Esophagus mucosa (tissue), 1 donor: Measurements from ENCODE around the gene GJB2. TPM values are rescaled to one million over a fixed set of nuclear protein-coding genes. Genes with fewer than 3 reads are reported as not detected.

Experiments used
- ATAC-seq: fragments of 200-7000 bp; cut with Tn5 transposase; one replicate; pipeline ENCODE4 v1.9.1; 2020
- total RNA-seq: library from RNA; stranded (reverse); gene quantifications from one replicate; pipeline ENCODE4 v1.2.4, GENCODE V29; 2023
- donor health status: DM: yes; HTN: yes; CAD: no.

Gene GJB2
- 1,565 TPM for total RNA-seq

DNA sequence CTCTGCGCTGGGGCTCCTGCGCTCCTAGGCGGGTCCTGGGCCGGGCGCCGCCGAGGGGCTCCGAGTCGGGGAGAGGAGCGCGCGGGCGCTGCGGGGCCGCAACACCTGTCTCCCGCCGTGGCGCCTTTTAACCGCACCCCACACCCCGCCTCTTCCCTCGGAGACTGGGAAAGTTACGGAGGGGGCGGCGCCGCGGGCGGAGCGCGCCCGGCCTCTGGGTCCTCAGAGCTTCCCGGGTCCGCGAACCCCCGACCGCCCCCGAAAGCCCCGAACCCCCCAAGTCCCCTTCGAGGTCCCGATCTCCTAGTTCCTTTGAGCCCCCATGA lies at the start of gene GJB2:
GJB2 (minus strand) TSS at position 103 of the 326 bp plus-strand sequence. CDS start 3,357 bp downstream, outside the sequence.
- peak; percentile 61 for ATAC-seq

- ATAC-seq = peak; percentile 86
Measured at GRCh38 chr13:20241593-20241992, 48.9 kb upstream of the GJB2 start.

- no peak for ATAC-seq
Measured at GRCh38 chr13:20239748-20240147, 47.0 kb upstream of the GJB2 start.

DNA sequence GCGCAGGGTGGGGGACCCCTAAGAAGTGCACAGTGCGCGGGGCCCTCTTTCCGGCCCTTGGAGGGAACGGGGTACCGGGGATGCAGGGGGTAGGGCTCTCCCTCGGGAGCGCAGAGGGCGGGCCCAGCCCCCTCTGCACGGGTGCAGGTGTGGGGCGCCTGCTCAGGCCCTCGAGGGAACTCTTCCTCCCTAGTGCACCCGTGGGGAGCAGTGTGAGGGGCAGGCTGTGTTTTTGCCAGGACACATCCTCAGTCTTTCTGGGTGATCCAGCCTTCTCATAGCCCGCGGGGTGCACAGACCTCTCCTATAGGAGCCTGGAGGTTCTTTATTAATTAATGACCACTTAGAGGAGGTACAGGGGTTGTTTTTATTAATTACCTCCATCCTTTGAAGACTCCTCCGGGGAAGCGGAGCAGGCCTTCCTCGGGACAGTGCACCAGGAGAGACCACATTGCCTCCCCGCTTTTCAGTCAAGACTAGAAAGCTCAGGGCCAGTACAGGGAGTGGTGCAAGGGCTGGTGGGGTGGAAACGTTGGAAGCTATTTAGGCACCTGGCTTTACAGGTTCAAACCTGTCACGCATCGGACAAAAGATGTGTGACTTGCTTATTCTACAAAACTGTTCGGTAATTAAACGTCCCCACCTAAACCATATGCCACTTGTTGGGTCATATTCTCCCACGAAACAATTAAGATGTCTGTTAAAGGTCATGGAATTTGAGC lies 40.0 kb upstream of the GJB2 start:
- ATAC-seq = peak; percentile 62

DNA sequence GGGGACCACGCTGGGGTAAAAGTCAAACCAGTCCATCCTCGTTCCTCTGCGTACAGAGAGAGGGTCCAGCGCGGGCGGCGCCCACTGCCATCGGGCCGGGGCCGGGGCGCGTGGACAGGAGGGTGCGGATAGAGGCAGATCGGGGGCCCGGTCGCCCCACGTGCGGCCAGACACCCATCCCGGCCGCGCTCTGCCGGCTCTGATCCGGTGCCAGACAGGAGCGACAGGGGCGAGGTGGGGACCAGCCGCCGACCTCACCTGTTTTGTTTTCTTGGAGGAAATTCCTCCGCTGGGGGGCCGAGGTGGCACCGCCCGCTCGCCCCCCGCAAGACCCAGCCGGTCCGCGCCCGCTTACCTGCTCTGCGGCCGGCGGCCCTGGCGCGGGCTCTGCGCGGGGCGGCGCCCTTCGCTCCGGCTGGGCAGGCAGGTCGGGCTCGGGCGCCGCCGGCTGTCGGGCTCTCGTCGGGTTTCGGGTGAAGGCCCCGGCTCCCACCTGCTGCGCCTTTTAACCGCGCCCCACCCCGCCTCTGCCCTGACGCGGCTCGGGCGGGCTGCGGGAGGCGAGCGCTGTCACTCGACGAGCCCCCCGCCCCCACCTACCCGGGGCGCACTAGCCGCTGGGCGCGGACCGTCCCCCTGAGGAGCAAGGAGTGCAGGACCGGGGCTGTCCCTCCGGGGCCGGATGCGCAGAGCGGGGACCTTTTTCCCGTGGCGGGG lies 39.3 kb upstream of the GJB2 start, which contains the start of gene GJB6:
GJB6 (minus strand) TSS at position 481 of the 717 bp plus-strand sequence. CDS start 8,839 bp downstream, outside the sequence.
- ATAC-seq = peak; percentile 84

- peak; percentile 18 for ATAC-seq
Measured at GRCh38 chr13:20230913-20231838, 38.4 kb upstream of the GJB2 start.

DNA sequence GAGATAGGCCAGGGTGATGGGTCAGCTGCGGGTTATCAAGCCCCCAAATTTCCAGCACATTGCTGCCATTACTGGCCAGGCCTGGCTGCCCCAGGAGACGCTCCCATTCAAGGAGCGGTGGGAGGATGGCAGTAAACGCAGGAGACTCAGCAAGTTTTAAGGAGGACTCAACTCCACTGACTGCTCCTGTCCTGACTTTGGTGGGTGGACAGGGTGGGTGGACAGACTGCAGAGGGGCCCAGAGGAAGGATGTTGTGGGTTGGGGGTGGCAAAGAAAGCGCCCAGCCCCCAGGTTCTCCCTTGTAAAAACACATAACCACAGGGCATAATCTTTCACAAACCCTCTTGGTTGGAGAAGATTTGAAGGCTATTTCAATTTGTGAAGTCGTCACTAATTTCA lies 35.0 kb upstream of the GJB2 start:
- no peak for ATAC-seq

DNA sequence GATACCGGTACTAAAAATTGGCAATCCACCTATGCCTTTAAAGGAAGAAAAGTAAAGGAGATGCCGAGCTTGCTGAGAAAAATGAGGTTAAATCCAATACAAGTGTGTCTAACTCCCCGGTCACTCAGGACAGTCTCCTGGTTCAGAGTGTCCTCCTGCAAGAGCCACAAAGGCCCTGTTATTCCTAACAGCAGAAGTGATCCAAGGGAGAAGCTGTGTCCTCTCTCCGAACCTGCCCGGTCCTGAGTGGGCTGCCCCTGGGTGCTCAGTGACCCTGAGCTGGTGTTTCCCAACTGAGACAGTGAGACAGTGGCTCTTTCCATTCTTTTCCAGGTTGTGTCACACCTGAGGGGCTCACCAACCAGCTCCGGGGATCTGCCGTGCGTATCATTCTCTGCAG lies 34.5 kb upstream of the GJB2 start:
- no peak for ATAC-seq

GRCh38 chr13:20222553-20222952 lies 29.8 kb upstream of the GJB2 start:
- no peak for ATAC-seq

DNA sequence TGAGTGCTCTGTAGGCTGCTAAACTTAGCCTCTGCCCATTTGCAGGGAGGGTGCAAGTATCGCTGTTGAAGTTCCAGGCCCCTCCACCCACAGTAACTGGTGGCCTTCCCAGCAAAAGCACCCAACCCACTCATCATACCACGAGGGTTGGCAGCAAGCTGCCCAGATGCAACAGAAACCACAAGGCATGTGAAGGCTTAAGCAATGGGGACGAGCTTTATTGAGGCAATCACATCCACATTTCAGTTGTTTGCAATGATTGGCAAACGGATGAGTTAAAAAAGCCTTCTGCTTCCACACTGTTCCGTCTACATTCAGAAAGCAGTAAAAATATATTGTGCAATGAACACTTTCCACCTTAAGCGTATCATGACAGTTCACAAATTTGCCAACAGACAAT lies 29.0 kb upstream of the GJB2 start:
- no peak for ATAC-seq

GRCh38 chr13:20219577-20219976 lies 26.8 kb upstream of the GJB2 start:
- ATAC-seq = no peak

DNA sequence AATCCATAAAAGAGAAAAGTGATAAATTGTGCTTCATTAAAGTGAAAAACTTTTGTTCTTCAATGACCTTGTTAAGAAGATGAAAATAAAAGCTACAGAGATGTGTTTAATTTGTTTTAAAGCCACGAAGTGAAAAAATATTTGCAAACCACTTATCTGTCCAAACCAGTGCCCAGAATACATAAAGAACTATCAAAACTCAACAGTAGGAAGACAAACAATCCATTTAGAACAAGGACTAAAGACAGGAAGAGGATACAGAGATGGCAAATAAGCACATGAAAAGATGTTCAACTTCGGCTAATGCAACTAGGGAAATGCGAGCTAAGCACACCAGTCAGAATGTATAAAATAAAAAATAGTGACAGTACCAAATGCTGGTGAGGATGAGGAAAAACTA lies 24.4 kb upstream of the GJB2 start:
- ATAC-seq = no peak

DNA sequence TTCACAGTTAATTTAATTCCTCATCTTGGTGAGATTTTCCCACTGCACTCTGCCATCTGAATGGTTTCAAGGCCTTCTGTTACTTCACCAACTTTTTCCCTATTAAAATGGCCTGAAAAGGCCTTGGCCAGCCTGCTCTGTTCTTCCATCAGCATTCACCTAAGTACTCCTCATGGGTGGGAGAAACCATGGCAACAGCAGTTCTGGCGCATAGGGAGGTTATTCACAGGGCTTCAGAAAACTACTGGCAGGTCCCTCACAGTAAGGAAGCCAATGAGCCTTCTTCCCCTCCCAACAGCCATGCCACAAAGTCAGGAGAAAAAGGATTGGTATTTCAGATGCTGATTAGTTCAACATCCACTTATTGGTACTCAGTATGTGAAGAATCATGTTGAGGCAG lies 17.2 kb upstream of the GJB2 start:
- ATAC-seq = no peak

DNA sequence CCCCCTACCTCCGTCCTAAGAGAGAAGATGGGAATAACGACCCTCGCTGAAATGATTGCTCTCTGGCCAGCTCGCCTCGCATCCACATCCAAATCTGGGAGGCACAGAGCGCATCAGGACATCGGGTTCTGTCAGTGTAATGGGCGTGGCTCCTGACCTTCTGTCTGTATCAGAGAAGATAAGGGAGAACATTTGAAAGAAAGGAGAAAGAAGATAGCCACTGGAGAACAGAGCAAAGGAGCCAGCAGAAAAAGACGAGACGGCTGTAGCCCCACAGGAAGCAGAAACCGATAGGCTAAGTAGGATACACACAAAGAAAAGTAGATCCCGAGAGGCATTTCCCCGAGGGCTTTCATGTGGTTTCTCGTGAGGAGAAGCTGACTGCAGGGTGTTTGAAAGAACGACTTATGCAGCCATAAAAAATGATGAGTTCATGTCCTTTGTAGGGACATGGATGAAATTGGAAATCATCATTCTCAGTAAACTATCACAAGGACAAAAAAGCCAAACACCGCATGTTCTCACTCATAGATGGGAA lies 14.0 kb upstream of the GJB2 start:
- no peak for ATAC-seq

GRCh38 chr13:20206065-20206697 lies 13.4 kb upstream of the GJB2 start:
- no peak for ATAC-seq

GRCh38 chr13:20198781-20199180 lies 6.0 kb upstream of the GJB2 start:
- ATAC-seq = no peak

DNA sequence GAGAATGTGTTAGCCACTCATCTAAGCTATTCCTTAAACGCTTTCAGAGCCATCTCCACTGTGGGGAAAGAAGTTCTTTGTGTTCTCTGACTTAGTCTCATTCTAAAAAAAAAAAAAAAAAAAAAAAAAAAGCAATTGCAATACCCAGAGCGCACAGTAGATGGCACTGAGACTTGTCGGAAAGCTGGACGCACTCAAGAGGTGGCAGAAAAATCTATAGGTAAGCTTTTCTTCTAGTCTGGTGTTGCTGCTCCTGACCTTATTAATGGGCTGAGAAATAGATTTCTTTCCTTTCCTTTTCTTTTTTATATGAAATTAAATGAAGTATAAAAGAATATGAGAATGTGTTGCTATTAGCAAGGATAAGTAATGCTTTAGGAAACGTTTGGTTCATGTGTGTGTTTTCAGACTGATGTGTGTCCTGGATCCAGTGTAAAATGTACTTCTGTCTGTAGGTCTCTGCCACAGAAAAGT lies 4.7 kb upstream of the GJB2 start:
- no peak for ATAC-seq

- no peak for ATAC-seq
Measured at GRCh38 chr13:20195801-20196200, 3.1 kb upstream of the GJB2 start.

- peak; percentile 56 for ATAC-seq
Measured at GRCh38 chr13:20193907-20194631, 1.3 kb upstream of the GJB2 start.

- ATAC-seq = no peak
Measured at GRCh38 chr13:20193162-20193906, 596 bp upstream of the GJB2 start.
